Inferior parietal cortex (tissue), 1 donor: ENCODE measurements around the gene AKR7A3.

Experiments used
- DNase-seq: peaks from one replicate; pipeline ENCODE4 v3.0.0-alpha.2; 2016; ENCODE audit errors: extremely low spot score

Gene AKR7A3

DNA sequence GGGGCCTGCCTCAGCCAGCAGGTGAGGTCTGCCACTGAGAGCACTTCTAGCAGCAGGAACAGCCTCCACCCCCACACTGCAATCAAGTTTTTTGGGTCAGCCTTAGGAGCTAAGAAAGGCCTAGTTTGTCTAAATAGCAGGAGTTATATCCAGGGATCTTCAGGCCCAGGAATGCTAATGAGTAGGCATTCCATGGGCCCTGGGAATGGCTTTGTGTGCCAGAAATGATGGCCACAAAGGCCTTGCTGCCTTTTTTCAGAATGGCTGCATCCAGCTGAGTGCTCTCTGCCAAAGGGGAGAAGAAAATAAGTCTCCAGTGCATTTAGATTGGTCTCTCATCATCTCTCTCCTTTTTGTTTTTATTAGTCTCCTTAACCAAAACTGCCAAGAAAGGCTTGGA is 34.2 kb downstream of the AKR7A3 start:
- no peak for DNase-seq

DNA sequence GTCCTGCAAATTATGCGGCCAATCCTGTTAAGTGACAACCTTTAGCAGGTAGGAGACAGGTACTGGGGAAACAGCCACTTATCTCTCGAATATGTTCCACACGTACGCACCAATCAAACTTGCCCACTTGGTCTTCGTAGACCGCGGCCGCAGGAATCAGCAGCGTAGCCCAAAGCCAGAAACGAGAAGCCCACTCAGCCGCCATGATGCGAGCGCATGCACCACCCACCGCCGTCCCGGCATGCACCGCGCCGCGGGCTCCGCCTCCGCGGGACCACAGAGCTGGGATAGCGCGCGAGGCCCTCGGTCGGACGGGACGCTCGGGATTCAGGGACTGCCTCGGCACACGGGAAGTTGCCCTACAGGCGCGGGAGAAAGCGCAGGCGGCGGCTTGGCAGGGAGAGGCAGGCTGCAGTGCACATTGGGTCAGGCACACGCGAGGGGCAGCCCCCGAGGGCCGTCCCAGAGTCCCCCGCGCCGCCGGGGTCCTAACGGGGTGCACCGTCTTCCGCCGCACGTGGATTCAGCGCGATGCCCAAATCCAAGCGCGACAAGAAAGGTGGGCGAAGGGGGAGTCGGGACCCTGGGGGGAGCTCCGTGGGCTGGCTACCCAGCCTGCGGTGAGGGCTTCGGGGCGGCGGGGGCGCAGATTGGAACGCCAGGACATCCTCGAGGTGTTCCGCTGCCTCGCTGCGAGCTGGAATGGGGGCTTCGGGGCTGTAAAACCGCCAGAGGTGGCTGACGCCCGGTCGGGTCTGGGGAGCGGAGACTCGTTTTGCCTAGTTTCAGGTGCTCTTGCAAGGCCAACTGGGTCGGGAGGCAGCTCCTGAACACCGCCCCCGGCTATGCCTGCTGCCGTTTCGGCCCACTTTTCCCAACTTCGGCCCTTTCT is 37.0 kb downstream of the AKR7A3 start, which contains the start of the genes EMC1 and MRTO4:
Gene EMC1, minus strand, starts transcription at position 220 of the 892 bp plus-strand sequence. Its CDS starts 15 bp downstream, at position 205.
Gene MRTO4, plus strand, starts transcription at position 501 of the 892 bp plus-strand sequence. Its CDS starts 31 bp downstream, at position 532.
- DNase-seq, result peak; percentile 90

DNA sequence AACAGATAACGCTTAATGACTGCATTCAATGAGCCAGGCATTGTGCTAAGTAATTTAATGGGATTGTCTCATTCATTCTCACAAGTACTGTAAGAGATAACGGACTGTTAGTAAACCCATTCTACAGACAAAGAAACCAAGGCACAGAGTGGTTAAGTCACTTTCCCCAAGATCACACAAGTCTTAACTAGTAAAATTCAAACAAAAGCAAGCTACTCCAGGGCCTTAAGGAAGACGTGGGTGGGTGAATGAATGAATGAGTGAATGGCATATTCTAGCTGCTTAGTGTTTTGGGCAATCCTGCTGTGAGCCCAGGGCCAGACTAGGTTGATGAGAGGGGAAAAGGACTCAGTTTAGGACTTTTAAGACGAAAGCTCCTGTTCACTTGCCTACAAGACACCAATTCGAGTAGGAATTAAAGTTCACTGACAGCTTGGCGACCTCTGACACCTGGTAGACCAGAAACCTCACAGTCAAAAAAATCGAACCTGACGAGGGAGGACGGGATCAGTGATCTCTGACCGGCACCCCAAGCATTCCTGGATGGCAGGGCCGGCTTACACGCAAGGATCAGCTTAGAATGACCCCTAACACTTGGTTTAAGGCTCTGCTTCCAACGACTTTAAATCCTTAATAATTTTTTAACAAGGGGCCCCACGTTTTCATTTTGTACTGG is 37.8 kb downstream of the AKR7A3 start:
- DNase-seq, result no peak

DNA sequence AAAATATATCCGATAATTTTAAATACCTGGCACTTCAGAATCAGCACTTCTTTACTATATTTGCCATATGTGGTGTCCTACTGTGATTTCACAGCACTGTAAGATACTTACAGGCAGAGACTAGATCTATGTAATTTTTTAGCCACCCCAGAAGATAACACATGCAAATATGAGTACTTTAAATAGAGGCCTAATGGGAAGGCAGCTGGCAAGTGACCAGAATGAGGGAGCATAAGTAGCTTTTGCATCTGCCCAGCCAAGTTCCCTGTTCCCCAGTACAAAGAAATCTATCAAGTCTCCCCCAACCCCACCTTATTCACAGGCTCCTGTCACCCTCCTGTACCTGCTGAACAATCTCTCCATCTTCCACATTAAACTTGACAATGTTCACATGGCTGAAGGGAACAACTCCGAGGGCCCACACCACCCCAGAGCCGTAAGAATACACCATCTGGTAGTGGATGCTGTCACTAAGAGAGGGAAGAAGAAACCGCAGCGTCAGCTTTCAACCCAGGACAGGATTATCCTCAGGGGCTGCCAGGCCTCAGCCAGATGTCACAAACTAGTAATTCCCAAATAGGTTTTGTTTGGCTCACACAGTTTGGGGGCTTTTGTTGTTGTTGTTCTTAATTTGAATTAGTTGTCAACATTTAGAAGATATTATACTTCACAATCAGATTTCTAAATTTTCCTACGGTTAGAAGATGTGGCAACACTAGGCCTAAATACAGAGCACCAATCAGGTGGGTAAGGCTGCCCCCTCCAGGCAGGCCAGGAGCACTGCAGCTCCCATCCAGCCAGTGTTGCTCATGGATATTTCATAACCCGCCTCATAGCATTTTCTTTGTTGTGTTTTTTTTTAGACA is 47.7 kb downstream of the AKR7A3 start:
- peak; percentile 74 for DNase-seq

DNA sequence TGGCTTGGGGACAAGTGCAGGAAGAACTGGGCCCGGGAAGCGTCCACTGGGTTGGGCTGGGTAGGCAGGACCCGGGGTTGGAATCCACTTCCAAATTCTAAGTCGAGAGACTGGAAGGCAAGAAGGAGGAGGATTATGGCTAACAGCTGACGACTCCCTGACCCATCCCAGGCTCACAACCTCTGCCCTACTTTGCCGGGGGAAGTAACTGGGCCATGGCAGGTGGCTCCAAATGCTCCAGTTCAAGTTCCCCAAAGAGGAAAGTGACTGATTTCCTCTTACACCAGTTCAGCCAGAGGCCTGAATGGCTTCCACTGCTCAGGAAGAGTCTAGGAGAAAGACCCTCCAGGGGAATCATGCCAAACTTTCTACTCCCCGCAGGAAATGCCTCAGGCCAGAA is 48.7 kb downstream of the AKR7A3 start:
- DNase-seq, result no peak

DNA sequence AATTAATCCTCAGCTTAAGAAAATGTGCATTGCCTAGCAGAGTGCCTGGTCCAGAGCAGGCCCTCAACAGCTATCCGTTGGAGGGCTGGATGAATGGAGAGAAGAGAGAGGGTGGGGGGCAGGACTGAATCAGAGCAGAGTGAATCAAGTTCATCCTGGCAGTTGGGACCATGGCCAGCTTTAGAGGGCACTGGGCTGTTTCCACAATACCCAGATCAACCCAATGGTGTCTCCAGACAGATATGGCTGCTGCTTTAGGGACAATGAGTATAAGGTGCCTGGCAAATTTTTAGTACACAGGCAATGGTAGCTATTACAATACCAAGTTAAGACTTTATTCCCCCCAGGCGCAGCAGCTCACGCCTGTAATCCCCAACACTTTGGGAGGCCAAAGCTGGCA is 54.3 kb downstream of the AKR7A3 start:
- no peak for DNase-seq
